EH (cell line): ENCODE data around the gene CCDC110.
"Not testable (repeated sequence)": the region's sequence is repeated elsewhere in the genome, so short reads cannot be mapped to it uniquely, and the experiment has no call there.

Experiments
- DNase-seq: peaks from one replicate; pipeline ENCODE4 v3.0.0-alpha.2; 2015; ENCODE audit warnings: low read depth

The CCDC110 gene

DNA sequence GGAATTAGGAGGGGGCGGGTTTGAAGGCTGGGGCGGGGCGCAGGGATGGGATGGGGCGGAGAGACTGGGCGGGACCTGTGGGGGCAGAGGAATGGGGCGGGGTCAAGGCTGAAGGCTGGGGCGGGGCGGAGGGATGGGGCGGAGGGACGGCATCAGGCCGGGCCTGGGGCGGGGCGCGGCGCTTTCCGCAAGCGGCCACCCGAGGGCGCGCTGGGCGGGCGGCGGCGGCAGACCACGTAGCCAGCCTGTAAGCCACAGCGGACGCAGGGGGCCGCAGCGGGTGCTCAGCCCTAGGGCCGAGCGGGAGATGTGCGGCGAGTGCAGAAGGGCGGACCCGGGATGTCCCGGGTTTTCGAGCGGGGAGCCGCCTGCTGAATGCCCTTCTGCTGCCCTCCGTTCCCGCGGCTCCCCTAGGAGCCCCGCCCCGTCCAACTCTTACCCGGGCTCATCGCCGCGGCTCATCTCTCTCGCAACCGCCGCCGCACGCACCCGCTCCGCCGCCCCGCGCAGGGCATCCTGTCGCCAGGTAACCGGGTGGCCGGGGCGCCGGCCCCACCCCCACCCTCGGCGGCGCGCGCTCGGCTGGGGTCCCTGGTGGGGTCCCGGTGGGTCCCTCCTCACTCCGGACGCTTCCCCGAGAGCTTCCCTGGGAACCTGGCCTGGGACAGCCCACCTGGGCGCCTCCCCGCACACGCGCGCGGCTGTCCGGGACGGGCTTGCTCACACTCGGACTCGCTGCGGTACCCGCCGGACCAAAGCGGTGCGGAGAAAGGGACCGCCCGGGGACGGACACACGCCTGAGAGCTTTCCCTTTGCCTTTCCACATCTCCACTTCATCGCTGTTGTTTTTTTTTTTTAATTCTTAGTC, at the start of gene CCDC110:
Gene CCDC110 (minus strand): TSS at position 499 of the 868 bp plus-strand sequence. CDS start 50 bp downstream, at position 449.
- peak; percentile 92 for DNase-seq

DNA sequence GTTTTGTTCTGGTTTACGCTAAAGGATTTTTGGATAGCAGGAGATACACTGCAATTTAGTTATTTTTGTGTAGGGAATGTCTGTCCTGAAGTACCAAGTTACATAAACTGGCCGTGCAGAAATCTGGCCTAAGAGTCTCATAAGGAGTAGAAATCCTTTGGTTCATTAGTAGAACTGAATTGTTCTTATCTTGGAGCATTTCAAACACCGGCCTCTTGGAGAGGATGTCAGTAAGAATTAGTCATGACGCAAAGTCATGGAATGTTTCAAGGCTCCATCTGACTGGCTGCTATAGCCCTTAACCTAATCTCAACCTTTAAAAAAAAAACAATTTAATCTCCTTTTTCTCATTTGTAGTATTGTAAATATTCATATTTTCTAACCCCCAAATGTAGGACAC, 48.6 kb upstream of the CCDC110 start:
- DNase-seq: no peak

DNA sequence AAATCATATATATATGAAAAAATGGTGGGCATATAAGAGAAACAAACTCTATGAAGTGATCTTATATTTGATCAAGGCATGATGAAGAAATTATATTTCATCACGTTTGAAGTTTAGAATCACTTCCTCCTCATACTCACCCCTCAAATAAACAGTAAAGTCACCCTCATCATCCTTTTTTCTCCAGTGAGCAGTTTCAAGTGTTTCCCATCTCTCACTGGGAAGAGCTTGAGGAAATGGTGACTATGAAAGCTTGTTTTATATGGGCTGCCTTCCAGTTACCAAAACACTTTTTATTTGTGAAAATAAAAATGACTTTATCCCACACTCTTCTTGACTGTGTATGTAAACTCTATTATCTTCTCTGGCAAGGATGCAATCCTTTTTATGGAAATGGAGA, 47.0 kb upstream of the CCDC110 start:
- no peak for DNase-seq

DNA sequence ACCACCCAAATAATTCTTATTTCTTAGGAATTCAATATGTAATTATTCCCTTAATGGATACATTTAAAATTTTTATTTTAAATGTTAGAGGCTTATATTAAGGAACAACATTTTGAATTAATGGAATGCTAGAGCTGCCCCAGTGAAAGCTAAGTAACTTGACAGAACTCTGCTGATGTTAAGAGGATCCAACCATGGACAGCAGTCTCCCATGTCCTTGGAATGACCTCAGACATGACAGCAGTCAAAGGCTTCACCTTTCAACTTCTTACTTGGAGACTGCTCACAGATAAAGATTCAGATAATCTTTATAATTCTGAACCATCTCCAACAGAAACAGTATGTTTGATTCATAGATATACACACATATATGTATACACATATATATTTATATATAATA, 46.5 kb upstream of the CCDC110 start:
- DNase-seq: no peak

DNA sequence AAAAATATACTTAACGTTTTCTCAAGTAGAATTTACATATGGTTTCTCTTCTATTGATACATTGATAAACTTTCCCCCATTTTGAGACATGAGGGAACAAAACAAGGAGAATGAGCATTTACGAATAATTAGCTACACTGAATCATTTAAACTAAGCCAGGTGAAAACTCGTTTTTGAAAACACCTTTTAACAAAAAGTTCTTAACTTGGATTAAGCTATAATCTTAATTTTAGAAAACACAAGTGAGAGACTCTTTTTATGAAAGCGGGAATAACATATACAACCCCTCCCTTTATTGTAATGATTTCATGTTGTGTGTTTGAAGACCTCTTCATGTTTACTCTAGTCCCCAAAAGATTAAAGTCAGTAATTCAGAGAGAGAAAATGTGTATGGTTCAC, 43.7 kb upstream of the CCDC110 start:
- DNase-seq: no peak

DNA sequence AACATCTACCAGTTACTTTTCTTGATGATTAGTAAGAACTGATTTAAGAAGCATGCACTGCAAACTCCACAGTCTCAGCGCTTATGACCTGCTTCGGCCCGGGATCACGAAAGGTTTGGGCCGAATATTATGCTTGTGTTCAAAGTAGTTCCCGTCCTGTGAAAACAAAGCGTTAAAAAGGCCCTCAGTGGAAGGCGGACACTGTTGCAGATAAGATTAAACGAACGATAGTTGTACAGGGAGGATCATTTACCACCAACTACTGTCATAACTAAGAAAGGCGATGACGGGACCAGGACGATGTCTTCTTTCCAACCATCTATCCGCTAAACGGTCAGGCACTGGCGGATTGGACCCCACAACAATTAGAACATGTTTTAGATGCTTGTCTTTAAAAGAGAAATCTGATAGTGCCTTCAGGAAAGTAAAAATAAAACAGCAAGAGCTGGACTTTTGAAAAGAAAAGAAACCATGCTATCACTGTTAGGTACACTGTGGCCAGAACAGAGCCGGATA, 42.7 kb upstream of the CCDC110 start:
- no peak for DNase-seq

DNA sequence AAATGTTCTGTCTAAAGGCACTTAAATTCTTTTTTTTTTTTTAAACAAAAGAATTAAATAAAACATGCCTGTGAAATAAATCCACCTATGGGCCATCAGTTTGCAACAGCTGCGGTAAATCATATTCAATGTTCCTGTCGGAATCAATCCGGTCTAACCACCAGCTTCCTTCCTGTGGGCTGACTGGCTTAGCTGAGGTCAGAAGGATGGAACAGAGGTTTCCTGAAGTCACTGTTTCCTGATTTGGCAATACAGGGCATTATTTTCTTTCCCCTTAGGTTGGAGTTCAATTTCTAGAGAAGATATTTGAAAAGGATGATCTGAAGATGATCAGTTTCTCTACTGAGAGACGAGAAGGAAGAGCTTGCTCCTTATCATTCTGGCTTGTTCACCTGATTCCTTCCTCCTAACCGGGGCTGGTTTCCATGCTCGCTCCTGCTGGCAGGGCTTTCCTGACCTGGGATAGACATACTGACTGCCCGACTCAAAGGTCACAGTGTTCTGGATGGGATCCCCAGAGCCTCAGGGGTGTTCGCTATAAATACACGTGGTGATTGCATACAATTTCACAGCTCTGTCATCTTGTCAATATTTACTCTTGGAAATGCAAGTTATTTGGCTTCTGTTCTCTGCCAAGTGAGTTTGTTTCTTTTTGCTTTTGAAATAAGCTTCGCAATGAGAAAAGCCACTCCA, 42.1 kb upstream of the CCDC110 start:
- no peak for DNase-seq

DNA sequence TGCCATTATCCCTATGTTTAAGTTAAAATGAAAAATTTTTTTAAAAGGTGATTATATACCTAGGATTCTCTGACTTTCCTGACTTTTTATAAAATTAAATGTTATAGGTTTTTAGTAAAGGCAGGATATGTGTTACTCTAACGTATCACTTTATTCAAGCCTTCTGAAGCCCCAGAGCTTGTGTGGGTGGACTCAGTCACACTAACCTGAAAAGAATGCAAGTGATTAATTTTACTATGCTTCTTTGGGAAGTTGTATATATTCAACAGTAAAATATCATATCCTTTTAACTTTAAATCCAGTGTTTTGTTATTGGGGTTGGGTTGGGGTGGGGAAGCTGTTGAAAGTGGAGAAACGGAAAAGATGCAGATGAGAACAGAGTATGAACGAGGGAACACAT, 41.0 kb upstream of the CCDC110 start:
- DNase-seq: peak; percentile 33

DNA sequence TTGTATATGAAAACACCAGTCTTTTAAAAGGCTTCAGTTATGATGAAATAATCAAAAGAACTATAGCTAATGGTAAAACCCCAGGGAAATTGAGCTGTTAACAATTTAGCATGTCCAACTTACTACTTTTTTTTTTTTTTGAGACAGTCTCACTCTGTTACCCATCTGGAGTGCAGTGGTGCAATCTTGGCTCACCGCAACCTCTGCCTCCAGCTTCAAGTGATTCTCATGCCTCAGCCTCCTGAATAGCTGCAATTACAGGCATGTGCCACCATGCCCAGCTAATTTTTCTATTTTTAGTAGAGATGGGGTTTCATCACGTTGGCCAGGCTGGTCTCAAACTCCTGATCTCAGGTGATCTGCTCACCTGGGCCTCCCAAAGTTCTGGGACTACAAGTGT, 39.7 kb upstream of the CCDC110 start:
- not testable (repeated sequence) for DNase-seq

DNA sequence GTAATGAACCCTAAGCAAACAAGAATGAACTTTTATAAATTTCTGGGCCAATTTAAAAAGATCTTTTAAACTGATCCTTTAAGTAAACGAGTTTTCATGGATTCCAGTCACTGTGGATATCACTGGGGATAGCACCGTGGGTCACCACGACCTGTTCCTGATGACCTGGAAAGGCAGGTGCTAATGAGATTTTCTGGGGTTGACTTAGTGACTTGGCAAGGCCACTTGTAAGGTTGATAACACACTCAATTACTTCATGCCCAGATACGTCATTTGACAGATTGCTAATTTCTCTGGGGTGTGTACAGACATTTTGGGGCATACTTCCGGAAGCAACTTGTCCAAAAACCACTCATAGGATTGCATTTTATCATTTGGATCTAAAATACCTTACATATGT, 39.3 kb upstream of the CCDC110 start:
- DNase-seq: no peak

DNA sequence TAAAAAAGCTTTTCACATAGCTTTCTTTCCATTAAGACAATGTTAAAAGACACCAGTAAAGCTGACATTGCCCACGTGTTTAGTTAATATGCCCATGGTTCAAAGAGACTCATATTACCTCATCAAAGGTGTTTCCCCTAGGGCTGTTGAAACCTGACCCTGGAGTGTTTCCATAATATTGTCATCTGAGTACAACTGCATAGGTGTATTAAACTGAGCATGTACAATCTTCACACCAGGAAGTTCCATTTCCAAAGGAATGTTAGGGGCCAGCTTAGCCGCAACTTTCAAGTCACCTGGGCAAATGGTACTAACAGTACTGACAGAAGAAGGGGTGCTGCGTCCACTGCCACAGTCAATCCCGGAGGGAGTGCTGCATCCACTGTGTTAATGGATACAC, 36.6 kb upstream of the CCDC110 start:
- no peak for DNase-seq

DNA sequence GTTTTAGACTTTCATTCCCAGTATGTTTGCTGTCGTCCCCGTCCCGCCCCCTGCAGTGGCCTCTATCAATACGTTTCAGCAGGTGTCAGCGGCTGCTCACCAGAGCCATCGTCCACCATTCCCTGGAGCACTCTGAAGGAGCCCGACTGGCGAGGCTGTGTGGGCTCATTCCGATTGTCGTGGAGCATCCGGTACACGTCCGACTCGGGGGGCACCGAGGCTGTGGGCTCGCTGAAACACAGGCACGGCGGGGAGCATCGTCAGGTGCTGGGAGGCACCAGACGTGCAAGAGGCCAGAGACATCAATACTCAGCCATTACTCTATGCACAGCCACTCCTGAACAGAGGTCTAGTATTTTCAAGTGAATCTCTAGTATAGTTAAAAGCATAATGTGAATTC, 34.9 kb upstream of the CCDC110 start:
- DNase-seq: no peak

DNA sequence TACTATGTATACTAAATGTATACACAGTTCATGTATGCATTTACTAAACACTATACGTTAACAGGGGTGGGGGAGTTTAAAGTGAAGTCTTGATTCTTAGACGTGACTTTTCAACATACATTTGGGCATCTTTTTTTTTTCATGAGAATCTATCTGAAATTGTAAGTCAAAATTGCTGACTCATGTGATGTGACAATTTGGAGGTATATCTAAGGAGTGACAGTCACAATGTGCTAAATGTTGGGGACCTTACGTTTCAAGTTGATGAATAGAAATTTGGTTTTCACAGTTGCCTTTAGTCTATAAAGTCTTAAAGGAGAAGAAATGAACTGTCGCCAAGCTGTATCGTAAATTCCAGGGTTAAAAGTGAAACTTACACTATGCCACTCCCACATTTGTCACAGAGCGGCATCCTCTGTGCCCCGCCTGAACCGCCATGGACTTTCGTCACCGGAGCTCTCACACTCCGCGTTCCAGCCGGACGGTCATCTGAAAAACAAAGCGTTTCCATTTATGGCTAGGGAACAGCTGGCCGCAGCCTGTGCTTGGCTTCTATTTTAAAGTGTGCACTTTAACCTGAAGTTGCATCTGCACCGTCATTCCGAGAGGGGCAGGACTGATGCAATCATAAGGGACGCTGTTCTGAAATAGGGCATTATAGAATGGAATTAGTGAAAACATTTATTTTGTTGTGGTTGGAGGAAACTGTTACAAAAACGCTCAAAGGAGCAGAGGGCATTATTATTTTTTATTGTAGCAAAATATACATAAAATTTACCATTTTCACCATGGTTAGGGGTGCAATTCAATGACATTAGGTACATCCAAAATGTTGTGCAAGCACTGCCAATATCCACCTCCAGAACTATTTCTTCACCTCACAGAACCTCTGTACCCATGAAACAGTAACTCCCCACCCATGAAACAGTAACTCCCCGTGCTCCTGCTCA, 32.8 kb upstream of the CCDC110 start:
- DNase-seq: peak; percentile 42

DNA sequence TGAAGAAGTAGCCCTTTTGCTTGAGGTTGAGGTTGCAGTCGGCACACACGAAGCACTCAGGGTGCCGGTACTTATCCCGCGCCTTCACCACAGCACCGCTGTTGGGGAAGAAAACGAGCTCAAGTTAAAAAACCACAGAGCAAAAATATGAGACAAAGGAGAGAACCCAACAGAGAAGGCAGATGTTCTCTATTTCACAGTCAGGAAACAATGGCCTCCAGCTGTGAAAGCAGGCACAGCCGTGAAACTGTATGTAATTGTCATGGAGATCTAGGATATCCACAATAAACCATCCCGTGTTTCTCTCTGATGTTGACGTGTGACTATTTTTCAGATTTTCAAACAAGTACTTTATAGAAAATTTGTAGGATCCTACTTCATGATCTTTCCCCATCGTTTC, 30.9 kb upstream of the CCDC110 start:
- no peak for DNase-seq

DNA sequence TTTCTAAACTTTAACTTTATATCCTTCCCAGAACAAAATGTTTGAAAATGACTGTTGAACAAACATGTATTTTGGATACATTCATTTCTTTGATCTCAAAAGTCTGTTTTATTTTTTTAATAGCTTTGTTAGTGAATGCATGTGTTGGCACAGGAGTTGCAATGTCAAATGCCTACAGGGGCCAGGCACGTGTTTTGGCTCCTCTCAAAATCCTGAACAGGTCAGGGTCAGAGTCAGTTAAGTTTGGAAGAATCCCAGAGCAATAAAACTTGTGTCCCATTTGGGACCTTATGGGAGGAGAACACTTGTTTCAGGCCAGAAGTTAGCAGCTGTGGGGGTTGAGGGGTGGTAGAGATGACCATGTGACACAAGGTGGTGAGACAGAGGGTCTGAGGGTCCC, 29.0 kb upstream of the CCDC110 start:
- DNase-seq: no peak

DNA sequence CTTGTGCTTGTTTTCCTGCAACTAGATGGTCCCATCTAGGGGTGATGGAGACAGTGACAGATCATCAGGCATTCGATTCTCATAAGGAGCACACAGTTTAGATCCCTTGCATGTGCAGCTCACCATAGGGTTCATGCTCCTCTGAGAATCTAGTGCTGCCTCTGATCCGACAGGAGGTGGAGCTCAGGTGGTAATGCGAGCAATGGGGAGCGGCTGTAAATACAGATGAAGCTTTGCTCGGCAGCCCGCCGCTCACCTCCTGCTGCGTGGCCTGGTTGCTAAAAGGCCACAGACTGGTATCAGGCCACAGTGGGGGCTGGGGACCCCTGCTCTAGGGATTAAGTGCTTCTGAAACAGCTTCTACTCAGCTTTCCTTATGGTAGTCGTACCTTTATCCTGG, 28.5 kb upstream of the CCDC110 start:
- DNase-seq: no peak

DNA sequence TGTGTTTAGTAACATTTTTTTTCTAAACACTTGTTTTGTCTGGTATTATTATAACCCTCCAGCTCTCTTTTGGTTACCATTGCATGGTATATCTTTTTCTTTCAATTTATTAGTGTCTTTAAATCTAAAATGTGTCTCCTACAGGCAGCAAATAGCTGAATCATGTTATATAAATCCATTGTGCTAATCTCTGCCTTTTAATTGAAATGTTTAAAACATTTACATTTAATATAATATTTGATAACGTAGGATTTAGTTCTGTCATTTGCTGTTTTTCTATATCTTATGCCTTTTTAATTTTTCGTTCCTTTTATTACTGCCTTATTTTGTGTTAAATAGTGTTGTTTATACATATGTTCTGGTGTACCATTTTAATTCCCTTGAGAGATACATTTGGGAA, 17.1 kb upstream of the CCDC110 start:
- no peak for DNase-seq

DNA sequence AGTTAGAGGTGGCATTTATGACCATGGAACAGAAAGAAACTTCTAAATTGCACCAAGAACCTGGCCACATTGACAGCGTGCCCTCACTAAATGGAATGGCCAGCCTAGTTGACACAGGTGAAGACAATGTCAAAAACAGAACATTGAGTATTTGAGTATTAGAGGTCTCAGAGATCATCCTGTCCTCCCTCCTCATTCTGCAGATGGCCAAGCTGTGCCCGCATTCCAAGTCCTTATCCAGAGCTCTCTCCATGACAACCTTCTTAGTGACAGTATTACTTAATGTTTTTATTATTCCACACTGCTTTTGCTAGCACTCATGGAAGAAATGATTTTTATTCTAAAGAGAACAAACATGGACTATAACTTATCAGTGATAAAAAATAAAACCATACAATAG, 9.9 kb upstream of the CCDC110 start:
- no peak for DNase-seq

DNA sequence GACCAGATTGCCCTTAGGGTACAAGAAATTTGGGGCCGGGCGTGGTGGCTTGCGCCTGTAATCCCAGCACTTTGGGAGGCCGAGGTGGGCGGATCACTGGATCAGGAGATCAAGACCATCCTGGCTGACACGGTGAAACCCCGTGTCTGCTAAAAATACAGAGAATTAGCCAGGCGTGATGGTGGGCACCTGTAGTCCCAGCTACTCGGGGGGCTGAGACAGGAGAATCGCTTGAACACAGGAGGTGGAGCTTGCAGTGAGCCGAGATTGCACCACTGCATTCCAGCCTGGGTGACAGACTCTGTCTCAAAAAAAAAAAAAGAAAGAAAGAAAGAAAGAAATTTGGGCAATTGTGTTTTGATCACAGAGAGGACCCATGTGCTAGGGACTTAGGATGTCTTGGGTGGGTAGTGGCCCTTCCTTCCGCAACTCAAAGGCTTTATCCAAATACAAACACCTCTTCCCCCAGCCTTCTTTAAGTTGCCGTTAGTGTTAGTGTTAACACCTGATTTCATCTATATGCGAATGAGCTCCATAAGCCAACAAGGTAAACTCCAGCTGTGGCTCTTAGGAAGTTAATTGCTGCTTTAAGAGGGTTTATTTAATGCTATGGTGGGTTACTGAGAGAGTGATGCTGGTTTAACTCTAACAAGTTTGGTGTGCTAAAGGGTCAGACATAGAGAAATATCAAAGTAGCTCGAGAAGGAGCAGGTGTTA, 8.6 kb upstream of the CCDC110 start:
- no peak for DNase-seq

DNA sequence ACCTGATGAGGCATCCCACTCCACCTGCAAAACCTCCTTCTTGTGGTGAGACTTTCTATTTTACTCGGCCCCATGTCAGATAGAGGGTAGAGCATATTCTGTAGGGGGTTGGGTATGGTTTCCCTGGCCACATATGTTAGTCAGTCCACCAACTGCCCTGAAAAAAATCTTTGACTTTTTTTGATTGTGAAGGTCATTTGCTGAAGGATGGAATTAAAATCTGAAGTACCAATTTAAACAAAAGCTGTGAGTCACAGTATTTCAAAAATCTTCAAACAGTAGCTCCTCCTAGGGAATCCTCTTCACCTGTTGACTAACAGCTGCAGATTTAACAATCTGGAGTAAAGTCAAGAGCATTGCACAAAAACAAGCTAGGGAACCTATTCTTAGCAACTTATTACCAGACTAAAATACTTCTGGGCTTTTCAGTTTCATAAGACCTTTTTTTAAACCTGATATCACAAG, 8.0 kb upstream of the CCDC110 start:
- DNase-seq: no peak

DNA sequence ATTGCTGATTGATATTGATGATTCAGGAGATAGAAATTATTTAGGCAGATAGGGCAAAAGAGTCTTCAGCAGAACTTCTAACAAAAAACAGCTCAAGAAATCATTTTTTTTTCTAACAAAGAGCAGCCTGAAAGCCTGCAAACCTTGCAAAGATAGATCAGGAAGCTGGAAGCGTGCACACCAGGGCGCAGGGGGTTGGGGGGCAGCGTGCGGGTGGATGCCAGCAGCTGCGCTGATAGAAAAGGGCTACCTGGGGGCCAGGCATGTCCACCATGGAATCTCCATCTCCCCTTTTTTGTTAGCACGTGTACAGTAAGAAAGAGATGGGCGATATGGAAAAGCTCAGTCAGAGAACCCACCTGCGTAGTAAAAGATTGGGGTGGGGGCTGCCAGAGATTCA, 1.7 kb upstream of the CCDC110 start:
- DNase-seq: no peak
